Fibroblast of skin of left quadriceps (primary cell): Measurements from ENCODE around the gene TMEM255B.
A peak's percentile ranks its signal among the peaks of the same experiment; 100 is the strongest.
"Not testable (repeated sequence)": the region's sequence is repeated elsewhere in the genome, so short reads cannot be mapped to it uniquely, and the experiment has no call there.

Experiments
- DNase-seq, 2 experiments: peaks; one replicate each; pipeline ENCODE4 v3.0.0-alpha.2; 2013; ENCODE audit warnings: low read depth in 2 of 2

The TMEM255B gene

GRCh38 chr13:113786262-113786841 lies 27.3 kb downstream of the TMEM255B start:
- DNase-seq: no peak

GRCh38 chr13:113787694-113788093 lies 28.7 kb downstream of the TMEM255B start:
- no peak for DNase-seq

- no peak for DNase-seq
Observed at GRCh38 chr13:113788413-113789135, 29.5 kb downstream of the TMEM255B start.

- no peak for DNase-seq
Observed at GRCh38 chr13:113789167-113789566, 30.1 kb downstream of the TMEM255B start.

- not testable (repeated sequence) for DNase-seq
Observed at GRCh38 chr13:113789931-113790330, 30.9 kb downstream of the TMEM255B start.

GRCh38 chr13:113791226-113791625 lies 32.2 kb downstream of the TMEM255B start:
- DNase-seq: no peak

- no peak for DNase-seq
Observed at GRCh38 chr13:113791761-113792160, 32.7 kb downstream of the TMEM255B start.

GRCh38 chr13:113792236-113792770 lies 33.3 kb downstream of the TMEM255B start:
- no peak for DNase-seq

GRCh38 chr13:113792886-113793717 lies 34.1 kb downstream of the TMEM255B start:
- no peak for DNase-seq

- no peak for DNase-seq
Observed at GRCh38 chr13:113793718-113794085, 34.7 kb downstream of the TMEM255B start.

GRCh38 chr13:113794086-113794485 lies 35.1 kb downstream of the TMEM255B start:
- no peak for DNase-seq

- no peak for DNase-seq
Observed at GRCh38 chr13:113794764-113795173, 35.7 kb downstream of the TMEM255B start.

GRCh38 chr13:113795362-113795761 lies 36.3 kb downstream of the TMEM255B start:
- not testable (repeated sequence) for DNase-seq

- no peak for DNase-seq
Observed at GRCh38 chr13:113796211-113796963, 37.4 kb downstream of the TMEM255B start.

- DNase-seq: no peak
Observed at GRCh38 chr13:113796964-113797676, 38.1 kb downstream of the TMEM255B start.

- no peak for DNase-seq
Observed at GRCh38 chr13:113798200-113798811, 39.3 kb downstream of the TMEM255B start.

- no peak for DNase-seq
Observed at GRCh38 chr13:113800576-113800926, 41.5 kb downstream of the TMEM255B start.

GRCh38 chr13:113801289-113801961 lies 42.4 kb downstream of the TMEM255B start:
- no peak for DNase-seq

GRCh38 chr13:113802090-113802531 lies 43.1 kb downstream of the TMEM255B start:
- peak; percentile 60 for DNase-seq

GRCh38 chr13:113802761-113803160 lies 43.7 kb downstream of the TMEM255B start:
- DNase-seq: no peak
